Measurements from ENCODE around the gene CACNA1G.

- no peak for TF ChIP-seq MAX (IDR thresholded peaks at IDR 0.05; ENCODE audit: low read depth, low read length)
- no peak for TF ChIP-seq CTCF (IDR thresholded peaks at IDR 0.05; ENCODE audit: low read depth, low read length)
- TF ChIP-seq POLR2A (IDR thresholded peaks at IDR 0.05; ENCODE audit: extremely low read depth, insufficient read length): no peak
Observed at GRCh38 chr17:50569592-50569991, 9.1 kb downstream of the CACNA1G start.
